ENCODE measurements around the gene PCSK1. TPM values are rescaled to one million over a fixed set of nuclear protein-coding genes. Genes with fewer than 3 reads are reported as not detected.

The PCSK1 gene
- total RNA-seq, 1 experiment from 2014 or later: 4.5 TPM

DNA sequence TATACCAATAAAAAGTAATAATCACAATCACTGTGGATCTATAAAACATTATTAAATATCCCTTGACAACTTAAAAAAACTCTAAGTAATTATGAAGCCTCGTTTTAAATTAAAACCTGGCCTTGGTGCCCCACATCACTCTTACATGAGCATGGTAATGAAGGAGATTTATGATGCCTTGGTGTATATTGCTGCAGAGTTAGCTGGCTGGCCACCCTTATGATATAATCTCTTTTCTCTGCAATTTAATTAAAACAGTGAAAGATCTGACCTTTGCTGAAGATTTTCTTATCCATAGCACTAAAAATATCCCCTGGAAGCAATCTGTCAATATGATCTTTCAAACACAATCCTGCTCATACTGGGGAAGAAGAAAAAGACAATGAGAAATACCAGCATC is 48.8 kb upstream of the PCSK1 start (continued):
- TF ChIP-seq, protein P1, sequence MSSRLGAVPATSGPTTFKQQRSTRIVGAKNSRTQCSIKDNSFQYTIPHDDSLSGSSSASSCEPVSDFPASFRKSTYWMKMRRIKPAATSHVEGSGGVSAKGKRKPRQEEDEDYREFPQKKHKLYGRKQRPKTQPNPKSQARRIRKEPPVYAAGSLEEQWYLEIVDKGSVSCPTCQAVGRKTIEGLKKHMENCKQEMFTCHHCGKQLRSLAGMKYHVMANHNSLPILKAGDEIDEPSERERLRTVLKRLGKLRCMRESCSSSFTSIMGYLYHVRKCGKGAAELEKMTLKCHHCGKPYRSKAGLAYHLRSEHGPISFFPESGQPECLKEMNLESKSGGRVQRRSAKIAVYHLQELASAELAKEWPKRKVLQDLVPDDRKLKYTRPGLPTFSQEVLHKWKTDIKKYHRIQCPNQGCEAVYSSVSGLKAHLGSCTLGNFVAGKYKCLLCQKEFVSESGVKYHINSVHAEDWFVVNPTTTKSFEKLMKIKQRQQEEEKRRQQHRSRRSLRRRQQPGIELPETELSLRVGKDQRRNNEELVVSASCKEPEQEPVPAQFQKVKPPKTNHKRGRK (CRISPR knock-in tag; IDR thresholded peaks at IDR 0.05; ENCODE audit: borderline replicate concordance): no peak
- no peak for TF ChIP-seq FOXP1 (CRISPR knock-in tag; IDR thresholded peaks at IDR 0.05; ENCODE audit: borderline replicate concordance)

DNA sequence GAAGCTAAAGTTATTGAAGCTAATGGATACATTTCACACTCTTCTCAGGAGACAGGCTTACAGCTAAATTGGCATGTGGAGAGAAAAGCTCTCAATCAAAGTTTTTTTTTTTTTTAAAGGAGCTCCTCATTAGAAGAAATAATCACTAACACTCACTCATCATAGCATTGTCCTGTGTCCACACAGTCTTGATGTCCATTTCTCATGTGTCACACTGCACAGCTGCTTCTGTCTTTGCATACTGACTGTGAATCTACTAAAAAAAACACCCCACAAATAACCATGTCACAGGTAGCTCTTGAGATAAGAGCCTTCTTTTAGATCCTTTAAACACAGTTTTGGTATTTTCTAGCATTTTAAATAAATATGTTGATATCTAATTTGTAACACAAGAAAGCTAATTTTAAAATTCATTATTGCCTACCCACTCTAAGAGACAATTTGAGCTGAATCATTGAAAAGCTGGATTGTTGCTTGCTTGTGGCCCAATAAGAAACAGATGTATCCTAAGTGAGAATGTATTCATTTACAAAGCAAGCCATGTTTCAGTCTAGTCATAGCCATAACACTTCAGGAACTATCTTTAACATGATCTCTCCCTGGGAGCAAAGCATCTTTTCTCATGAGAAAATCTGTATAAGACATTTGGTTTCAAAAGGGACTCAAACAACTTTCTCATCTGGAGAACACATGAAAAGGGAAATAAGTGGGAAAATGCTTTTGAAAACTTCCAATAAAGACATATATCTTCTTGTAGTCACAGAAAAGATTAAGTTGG is 48.1 kb upstream of the PCSK1 start:
- Mint-ChIP-seq H3K27ac (no peak overlapping the region), H3K9me3 (no peaks in the 10 kb centered on the region), H3K4me1 (no peaks in the 10 kb centered on the region), H3K27me3 (ENCODE audit: low read depth) (no peaks in the 10 kb centered on the region), H3K36me3 (no peaks in the 10 kb centered on the region), H3K4me3 (no peak overlapping the region)
- DNase-seq (ENCODE audit: low spot score): no peak
- ChIA-PET POLR2A (no interaction called here), CTCF (no interaction called here)
- TF ChIP-seq RORB (CRISPR knock-in tag; IDR thresholded peaks at IDR 0.05) (no peak), CREM (CRISPR knock-in tag; IDR thresholded peaks at IDR 0.05) (no peak), ZNF232 (CRISPR knock-in tag; IDR thresholded peaks at IDR 0.05) (no peak), OVOL2 (CRISPR knock-in tag; IDR thresholded peaks at IDR 0.05; ENCODE audit: borderline replicate concordance) (no peak), ATF2 (CRISPR knock-in tag; IDR thresholded peaks at IDR 0.05; ENCODE audit: borderline replicate concordance, low read depth) (no peak), JAZF1 (CRISPR knock-in tag; IDR thresholded peaks at IDR 0.05) (no peak), ZNF317 (CRISPR knock-in tag; IDR thresholded peaks at IDR 0.05; ENCODE audit: borderline replicate concordance, low read depth) (no peak), ZNF121 (CRISPR knock-in tag; IDR thresholded peaks at IDR 0.05) (no peak), ETV6 (CRISPR knock-in tag; IDR thresholded peaks at IDR 0.05) (no peak), SMAD4 (CRISPR knock-in tag; IDR thresholded peaks at IDR 0.05) (no peak), EMX1 (CRISPR knock-in tag; IDR thresholded peaks at IDR 0.05) (no peak)
- TF ChIP-seq, protein P2, sequence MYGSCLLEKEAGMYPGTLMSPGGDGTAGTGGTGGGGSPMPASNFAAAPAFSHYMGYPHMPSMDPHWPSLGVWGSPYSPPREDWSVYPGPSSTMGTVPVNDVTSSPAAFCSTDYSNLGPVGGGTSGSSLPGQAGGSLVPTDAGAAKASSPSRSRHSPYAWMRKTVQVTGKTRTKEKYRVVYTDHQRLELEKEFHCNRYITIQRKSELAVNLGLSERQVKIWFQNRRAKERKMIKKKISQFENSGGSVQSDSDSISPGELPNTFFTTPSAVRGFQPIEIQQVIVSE (CRISPR knock-in tag; IDR thresholded peaks at IDR 0.05; ENCODE audit: borderline replicate concordance): no peak
- TF ChIP-seq, protein P1 (CRISPR knock-in tag; IDR thresholded peaks at IDR 0.05; ENCODE audit: borderline replicate concordance): no peak
- ATAC-seq: no peak

DNA sequence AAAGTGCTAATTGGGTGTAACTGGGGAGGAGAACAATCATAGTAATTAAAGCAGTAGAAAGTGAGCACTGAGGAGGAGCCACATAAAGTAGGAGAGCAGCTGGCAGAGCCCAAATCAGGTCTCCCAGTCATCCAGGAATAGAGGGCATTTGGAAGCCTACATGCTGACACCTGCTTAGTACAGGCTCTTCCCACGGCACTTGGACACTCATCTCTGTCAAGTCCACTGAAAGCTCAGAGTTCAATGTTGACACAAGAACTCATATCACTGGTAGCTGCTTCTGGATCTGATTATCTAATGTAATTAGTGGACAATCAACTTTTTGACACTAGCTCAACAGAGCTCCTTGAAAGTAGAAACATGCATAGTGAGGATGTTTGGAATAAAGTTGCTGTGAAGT is 45.9 kb upstream of the PCSK1 start:
- H3K27me3 Mint-ChIP-seq (ENCODE audit: low read depth): no peaks in the 10 kb centered on the region
- no peaks in the 10 kb centered on the region for H3K4me1 Mint-ChIP-seq
- H3K27ac Mint-ChIP-seq: no peak overlapping the region
- no peak for ATAC-seq
- no peak for DNase-seq (ENCODE audit: low spot score)
- ChIA-PET CTCF (no interaction called here), POLR2A (no interaction called here)
- H3K4me3 Mint-ChIP-seq: no peak overlapping the region
- H3K9me3 Mint-ChIP-seq: no peaks in the 10 kb centered on the region
- H3K36me3 Mint-ChIP-seq: no peaks in the 10 kb centered on the region
- TF ChIP-seq ZNF671 (CRISPR knock-in tag; IDR thresholded peaks at IDR 0.05) (no peak), ZNF138 (CRISPR knock-in tag; conservative IDR thresholded peaks at IDR 0.05) (no peak), ELF4 (CRISPR knock-in tag; IDR thresholded peaks at IDR 0.05; ENCODE audit: low read depth) (no peak), KAT7 (CRISPR knock-in tag; IDR thresholded peaks at IDR 0.05; ENCODE audit: borderline replicate concordance) (no peak), CREB1 (CRISPR knock-in tag; IDR thresholded peaks at IDR 0.05) (no peak)
- TF ChIP-seq, protein P3, sequence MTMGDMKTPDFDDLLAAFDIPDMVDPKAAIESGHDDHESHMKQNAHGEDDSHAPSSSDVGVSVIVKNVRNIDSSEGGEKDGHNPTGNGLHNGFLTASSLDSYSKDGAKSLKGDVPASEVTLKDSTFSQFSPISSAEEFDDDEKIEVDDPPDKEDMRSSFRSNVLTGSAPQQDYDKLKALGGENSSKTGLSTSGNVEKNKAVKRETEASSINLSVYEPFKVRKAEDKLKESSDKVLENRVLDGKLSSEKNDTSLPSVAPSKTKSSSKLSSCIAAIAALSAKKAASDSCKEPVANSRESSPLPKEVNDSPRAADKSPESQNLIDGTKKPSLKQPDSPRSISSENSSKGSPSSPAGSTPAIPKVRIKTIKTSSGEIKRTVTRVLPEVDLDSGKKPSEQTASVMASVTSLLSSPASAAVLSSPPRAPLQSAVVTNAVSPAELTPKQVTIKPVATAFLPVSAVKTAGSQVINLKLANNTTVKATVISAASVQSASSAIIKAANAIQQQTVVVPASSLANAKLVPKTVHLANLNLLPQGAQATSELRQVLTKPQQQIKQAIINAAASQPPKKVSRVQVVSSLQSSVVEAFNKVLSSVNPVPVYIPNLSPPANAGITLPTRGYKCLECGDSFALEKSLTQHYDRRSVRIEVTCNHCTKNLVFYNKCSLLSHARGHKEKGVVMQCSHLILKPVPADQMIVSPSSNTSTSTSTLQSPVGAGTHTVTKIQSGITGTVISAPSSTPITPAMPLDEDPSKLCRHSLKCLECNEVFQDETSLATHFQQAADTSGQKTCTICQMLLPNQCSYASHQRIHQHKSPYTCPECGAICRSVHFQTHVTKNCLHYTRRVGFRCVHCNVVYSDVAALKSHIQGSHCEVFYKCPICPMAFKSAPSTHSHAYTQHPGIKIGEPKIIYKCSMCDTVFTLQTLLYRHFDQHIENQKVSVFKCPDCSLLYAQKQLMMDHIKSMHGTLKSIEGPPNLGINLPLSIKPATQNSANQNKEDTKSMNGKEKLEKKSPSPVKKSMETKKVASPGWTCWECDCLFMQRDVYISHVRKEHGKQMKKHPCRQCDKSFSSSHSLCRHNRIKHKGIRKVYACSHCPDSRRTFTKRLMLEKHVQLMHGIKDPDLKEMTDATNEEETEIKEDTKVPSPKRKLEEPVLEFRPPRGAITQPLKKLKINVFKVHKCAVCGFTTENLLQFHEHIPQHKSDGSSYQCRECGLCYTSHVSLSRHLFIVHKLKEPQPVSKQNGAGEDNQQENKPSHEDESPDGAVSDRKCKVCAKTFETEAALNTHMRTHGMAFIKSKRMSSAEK (CRISPR knock-in tag; IDR thresholded peaks at IDR 0.05; ENCODE audit: borderline replicate concordance): no peak
- TF ChIP-seq, protein P4, sequence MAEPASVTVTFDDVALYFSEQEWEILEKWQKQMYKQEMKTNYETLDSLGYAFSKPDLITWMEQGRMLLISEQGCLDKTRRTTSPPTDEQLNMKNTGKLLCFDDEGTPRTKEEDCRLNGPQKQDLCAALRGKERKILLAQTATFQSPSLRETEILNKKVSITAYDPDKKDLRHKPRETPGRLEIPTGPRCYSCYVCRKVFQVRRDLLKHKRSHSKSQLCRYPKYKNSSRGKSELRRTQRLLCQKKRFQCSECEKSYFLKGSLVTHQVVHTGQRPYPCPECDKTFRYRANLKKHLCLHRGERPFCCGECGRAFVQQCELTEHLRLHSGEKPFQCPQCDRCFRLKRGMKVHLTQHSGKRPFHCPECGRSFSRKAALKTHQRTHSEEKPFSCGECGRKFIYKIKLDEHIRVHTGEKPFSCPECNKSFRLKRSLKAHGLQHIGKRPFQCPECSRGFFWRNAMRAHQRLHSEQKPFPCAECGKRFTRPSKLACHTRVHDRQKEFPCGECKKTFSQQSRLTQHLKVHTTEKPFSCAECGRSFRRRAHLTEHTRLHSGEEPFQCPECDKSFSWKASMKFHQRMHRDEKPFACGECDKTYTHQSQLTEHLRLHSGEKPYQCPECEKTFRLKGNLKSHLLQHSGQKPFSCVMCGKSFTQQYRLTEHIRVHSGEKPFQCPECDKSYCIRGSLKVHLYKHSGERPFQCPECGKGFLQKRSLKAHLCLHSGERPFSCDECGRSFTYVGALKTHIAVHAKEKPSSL (CRISPR knock-in tag; conservative IDR thresholded peaks at IDR 0.05): no peak

Measured in WTC11 (cell line).